CD4-positive, alpha-beta T cell treated with Interferon alpha-2 for 1 hour (primary cell): Measurements from ENCODE around the gene IKZF4.
"Not testable (repeated sequence)": the region's sequence is repeated elsewhere in the genome, so short reads cannot be mapped to it uniquely, and the experiment has no call there.

Experiments used
- DNase-seq, 2 donors: peaks; one replicate each; pipeline ENCODE4 v3.0.0-alpha.2; 2020 to 2022

Gene IKZF4

GRCh38 chr12:55999999-56000540 lies 20.8 kb upstream of the IKZF4 start:
- not testable (repeated sequence) for DNase-seq

DNA sequence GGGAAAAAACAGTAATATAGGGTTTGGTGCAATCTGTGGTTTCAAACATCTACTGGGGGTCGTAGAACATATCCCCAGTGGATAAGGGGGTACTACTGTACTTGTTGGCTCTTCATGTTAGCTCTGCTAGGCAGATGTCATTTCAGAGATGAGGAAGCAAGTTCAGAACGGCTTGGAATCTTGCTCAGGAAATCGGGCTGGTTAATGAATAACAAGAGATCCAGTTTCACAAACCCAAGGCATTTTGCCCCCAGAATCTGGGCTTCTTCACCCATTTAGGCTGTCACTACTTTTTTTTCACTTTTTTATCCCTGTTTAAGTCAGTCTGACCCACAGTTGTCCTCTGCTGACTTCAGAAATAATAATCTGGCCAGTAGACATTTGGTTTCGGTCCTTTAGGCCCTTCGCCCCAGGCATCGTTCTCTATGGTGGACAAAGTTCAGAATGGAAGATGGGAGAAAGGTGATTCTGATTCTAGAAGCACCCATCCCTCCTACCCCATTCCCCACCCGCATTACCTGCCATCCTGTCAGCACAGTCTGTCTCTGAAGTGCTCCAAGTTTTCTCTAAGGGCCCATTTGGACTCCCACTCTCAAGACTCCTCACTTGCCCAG lies 19.2 kb upstream of the IKZF4 start:
- DNase-seq = no peak

DNA sequence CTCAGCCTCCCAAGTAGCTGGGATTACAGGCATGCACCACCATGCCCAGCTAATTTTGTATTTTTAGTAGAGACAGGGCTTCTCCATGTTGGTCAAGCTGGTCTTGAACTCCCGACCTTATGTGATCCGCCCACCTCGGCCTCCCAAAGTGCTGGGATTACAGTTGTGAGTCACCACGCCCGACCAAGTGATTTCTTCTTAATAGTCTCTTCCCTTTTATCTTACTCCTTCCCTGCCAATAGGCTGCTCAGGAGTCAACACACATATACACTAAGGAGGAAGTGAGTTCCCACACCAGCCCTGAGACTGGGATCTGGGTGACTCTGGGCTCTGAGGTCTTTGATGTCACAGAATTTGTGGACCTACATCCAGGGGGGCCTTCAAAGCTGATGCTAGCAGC lies 17.5 kb upstream of the IKZF4 start:
- DNase-seq = peak in 1 of 2 donors; percentile 5

DNA sequence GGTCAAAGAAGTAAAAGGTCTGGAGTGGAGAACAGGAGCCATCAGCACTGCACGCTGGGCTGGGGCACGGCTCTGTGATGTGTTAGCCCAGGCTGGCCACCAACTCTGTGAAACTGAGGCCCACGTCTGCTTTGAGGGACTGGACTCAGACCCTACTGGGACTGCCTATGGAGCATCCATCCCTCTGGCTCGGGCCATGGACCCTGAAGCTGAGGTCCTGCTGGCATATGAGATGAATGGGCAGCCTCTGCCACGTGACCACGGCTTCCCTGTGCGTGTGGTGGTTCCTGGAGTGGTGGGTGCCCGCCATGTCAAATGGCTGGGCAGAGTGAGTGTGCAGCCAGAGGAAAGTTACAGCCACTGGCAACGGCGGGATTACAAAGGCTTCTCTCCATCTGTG lies 16.6 kb upstream of the IKZF4 start:
- DNase-seq = no peak

DNA sequence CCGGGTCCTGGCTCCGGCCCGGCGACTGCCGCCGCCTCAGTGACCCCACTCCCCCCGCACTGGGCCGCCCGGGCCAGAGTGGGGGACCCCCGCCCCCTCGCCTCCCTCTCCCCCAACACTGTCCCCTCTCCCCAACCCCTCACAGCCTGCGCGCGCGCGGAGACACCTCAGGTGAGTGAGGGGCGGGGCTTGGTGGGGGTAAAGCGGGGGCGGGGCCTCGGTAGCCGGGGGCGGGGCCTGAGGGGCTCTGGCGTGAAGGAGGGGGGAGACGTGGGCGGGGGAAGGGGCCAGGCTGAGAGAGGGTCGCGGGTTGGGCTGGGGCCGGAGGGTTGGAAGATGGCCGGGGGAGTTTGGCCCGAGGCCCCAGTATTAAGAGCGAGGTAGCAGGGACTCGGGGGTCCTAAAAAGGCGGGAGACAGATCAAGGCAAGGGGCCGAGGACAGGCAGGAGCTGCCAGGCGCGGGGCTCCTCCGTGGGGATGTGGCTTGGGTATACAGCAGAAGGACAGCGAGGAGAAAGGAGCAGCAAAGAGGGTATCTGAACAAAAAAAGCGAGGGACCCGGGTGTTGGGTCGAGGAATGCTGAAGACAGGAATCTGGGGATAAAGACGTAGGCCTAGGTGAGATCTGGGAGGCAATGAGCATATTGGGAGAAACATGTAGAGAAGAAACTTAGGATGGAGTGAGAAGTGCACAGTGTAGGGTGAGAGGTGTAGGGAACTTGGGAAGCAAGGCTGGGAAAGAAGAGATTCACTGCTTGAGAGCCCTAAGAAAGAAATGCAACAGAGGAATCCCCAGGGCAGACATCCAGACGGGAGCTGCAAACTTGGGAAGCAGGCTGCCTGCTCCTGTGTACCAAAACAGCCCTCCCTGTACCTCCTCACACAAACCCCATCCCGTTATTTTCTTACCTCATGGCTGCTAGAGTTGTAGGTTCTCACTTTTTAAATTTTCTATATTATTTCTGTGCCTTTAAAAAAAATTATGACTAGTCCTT lies 13.0 kb upstream of the IKZF4 start:
- DNase-seq = peak; percentile 59 to 75

DNA sequence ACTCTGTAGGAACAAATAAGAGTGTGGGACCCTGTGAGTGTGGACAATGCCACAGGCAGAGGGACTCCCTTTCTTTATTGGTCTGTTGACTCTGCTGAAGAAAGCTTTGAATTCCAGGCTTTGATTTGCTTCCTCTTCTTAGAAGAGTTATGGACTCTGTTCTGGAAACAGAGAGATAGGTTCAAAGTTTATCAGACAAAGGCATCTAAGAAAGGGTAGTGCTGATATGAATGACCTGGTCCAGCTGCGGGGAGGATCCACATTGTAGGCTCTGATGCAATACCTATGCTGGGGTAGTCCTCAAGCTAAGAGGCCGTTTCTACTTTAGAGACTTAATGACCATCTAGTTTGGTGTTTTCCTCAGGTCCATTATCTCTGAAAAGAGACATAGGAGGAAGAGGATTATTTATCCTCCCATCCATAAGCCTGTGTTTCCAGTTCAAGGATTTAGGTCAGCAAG lies 10.7 kb upstream of the IKZF4 start:
- DNase-seq = no peak

DNA sequence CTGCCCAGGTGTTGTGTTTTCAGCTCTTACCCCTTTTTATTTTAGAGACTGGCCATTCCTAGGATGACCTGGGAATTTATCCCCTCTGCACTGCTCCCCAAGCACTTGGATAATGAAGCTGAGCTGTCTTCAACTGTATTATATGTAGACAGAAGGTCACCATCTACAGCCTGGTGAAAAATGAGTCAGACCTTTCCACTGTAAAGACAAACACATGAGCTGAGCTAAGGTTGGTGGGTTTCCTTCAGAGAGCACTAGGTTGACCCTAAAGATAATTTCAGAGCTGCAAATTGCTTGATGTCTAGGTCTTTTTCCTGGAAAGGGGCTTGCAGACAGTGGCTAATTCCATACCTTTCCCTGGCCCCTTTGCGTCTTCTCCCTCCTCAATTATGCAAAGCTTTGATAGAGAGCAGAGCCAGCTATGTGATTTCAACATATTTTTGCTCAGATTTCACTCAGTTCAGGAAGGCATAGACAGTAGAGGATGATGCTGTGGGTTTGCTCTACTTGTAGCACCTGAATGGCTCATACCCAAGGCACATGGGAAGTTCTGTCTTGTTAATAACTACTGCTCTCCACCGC lies 9.2 kb upstream of the IKZF4 start:
- no peak for DNase-seq

- DNase-seq = no peak
These were observed 7.4 kb upstream of the IKZF4 start for GRCh38 chr12:56013482-56013881.

DNA sequence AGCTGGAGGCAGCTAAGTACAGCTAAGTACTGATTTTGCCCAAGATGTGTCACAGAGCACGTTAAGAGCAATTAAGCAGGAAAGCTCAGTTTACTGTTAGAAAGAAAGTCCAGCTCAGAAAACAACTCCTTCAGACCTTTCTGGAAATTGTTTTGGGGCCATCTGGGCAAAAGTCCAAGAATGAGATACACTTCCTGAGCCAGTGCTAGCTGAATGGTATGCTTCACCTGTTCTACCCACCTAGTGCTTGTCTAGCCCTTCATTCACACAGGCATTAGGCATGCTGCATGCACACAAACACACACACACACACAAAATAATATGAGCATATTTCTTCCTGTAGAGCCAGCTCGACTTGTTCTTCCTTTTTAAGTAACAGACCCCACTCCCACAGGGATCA lies 6.6 kb upstream of the IKZF4 start:
- no peak for DNase-seq

GRCh38 chr12:56017181-56017580 lies 3.7 kb upstream of the IKZF4 start:
- DNase-seq = no peak

DNA sequence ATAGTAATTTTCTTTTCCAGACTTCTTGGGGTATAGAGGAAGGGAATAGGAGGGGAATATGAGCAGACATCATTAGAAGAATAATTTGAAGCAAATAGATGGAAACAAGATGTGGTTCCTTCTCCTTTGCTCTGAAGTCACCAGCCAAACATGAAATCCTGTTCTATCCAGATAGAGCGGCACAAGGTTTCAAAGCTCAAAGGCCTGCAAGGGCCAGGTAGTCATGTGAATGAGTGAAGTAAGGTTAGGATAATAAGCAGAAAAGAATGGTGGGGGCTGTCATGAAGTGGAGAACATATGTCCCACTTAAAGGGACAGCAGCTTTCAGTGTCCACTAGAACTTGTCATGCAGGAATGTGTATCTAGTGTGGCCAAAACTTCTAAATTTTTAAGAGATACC lies 2.5 kb upstream of the IKZF4 start:
- DNase-seq = no peak

DNA sequence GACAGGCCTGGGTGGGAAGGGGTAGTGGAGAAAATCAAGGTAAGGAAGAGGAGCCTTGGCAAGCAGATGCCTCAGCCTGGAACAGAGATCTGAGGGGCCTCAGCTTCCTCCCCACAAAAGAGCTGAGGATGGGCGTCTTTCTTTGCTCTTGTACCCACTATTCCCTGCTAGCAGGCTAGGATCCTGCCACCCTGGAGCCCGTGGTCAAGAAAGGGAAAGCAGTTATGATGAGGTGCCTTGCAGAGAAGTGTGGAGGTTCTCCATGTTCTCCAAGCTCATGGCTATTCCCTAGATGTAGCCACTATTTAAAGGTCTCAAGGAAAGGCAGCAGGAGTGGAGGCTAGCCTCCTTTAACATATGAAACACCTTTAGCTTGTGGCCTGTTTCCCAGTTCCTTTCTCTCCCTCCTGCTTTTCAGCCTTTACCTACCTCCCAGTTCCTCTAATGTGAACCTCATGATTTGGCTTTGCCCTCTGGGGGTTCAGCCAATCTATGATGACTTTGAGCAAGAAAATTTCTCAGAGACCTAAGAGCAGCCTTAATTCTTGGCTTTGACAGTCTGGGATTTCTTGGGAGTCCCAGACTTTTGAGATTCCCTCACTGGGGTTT lies 1.1 kb downstream of the IKZF4 start:
- no peak for DNase-seq

DNA sequence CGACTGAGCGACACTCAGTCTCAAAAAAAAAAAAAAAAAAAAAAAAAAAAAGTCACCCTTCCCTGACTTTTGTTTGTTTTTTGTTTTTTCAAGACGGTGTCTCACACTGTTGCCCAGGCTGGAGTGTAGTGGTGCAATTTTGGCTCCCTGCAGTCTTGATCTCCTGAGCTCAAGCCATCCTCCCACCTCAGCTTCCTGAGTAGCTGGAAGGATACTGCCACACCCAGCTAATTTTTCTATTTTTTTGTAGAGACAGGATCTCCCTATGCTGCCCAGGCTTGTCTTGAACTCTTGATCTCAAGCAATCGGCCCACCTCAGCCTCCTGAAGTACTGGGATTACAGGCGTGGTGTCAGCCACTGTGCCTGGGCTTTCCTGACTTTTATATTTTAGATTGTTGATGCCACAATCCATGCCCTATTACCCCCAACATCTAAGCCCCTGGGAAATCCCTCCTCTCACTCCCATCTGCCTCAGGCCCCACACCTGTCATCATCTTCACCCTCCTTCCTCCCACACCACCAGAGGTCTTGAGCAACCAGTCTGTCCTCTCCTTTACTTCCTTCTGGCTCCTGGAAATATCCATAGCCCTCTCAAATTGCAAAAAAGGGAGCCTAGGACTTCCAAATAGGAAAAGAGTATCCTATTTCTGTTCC lies 7.8 kb downstream of the IKZF4 start:
- no peak for DNase-seq

DNA sequence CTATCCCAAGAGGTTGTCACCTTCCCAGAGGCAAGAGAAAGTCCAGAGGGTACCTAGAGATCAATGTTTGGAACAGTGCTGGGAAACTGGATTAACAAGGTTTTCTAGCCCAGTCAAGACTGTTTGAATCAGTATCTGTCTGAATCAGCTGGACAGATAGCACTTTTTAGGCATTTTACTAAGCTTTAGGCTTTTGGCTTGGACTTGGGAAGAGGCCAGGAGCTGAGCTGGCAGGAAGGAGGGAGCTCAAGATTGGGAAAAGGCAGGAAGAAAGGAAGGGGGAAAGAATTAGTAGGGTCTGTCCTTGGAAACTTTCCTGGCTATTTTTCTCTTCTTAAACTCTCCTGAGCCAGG lies 8.3 kb downstream of the IKZF4 start:
- no peak for DNase-seq

GRCh38 chr12:56029666-56030293 lies 8.9 kb downstream of the IKZF4 start:
- peak; percentile 43 to 62 for DNase-seq

- DNase-seq = no peak
These were observed 11.1 kb downstream of the IKZF4 start for GRCh38 chr12:56031987-56032386.

DNA sequence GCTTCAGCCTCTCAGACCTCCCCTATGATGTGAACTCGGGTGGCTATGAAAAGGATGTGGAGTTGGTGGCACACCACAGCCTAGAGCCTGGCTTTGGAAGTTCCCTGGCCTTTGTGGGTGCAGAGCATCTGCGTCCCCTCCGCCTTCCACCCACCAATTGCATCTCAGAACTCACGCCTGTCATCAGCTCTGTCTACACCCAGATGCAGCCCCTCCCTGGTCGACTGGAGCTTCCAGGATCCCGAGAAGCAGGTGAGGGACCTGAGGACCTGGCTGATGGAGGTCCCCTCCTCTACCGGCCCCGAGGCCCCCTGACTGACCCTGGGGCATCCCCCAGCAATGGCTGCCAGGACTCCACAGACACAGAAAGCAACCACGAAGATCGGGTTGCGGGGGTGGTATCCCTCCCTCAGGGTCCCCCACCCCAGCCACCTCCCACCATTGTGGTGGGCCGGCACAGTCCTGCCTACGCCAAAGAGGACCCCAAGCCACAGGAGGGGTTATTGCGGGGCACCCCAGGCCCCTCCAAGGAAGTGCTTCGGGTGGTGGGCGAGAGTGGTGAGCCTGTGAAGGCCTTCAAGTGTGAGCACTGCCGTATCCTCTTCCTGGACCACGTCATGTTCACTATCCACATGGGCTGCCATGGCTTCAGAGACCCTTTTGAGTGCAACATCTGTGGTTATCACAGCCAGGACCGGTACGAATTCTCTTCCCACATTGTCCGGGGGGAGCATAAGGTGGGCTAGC lies 13.9 kb downstream of the IKZF4 start:
- peak in 1 of 2 donors; percentile 47 for DNase-seq

GRCh38 chr12:56037161-56037560 lies 16.3 kb downstream of the IKZF4 start:
- DNase-seq = no peak

- no peak for DNase-seq
These were observed 17.3 kb downstream of the IKZF4 start for GRCh38 chr12:56038022-56038655.

- no peak for DNase-seq
These were observed 19.3 kb downstream of the IKZF4 start for GRCh38 chr12:56040151-56040550.
